Heart left ventricle (tissue), 16 donors: ENCODE results near the gene SORCS1. TPM values are rescaled to one million over a fixed set of nuclear protein-coding genes. Genes with fewer than 3 reads are reported as not detected.

Experiments used
- ATAC-seq, 4 donors: fragments of 200-7000 bp; cut with Tn5 transposase; one replicate each; pipeline ENCODE4 v1.9.1; 2020 to 2022; ENCODE audit warnings: moderate library complexity in 4 of 4, mild to moderate bottlenecking in 3 of 4, moderate number of reproducible peaks in 1 of 4
- DNase-seq, 5 donors: peaks; one replicate each; pipeline ENCODE4 v3.0.0-alpha.2; 2020
- H3K27ac ChIP-seq, 12 donors: fragments of 200-600 bp; sonication (generic) in 4 of 12; one replicate each; pipeline versions ENCODE4 v1.5.0 to v1.8.0; 2016 to 2022; ENCODE audit warnings: mild to moderate bottlenecking in 2 of 12
- H3K27me3 ChIP-seq, 9 donors: fragments of 200-600 bp; sonication (generic) in 2 of 9; one replicate each; pipeline versions ENCODE4 v1.5.1 to v1.8.0; 2016 to 2022; ENCODE audit warnings: mild to moderate bottlenecking in 3 of 9
- H3K36me3 ChIP-seq, 9 donors: fragments of 200-600 bp; sonication (generic) in 2 of 9; one replicate each; pipeline versions ENCODE4 v1.5.0 to v1.8.0; 2018 to 2022; ENCODE audit warnings: mild to moderate bottlenecking in 2 of 9
- H3K4me1 ChIP-seq, 12 donors: fragments of 200-600 bp; sonication (generic) in 4 of 12; one replicate each; pipeline versions ENCODE4 v1.5.0 to v1.8.0; 2016 to 2022; ENCODE audit warnings: mild to moderate bottlenecking in 3 of 12
- H3K4me3 ChIP-seq, 12 donors: fragments of 200-600 bp; sonication (generic) in 4 of 12; one replicate each; pipeline versions ENCODE4 v1.5.0 to v1.8.0; 2017 to 2022; ENCODE audit warnings: mild to moderate bottlenecking in 9 of 12, moderate library complexity in 4 of 12
- H3K9me3 ChIP-seq, 12 donors: fragments of 200-600 bp; sonication (generic) in 4 of 12; one replicate each; pipeline versions ENCODE4 v1.5.0 to v1.8.0; 2016 to 2022; ENCODE audit warnings: mild to moderate bottlenecking in 1 of 12
- CTCF ChIP-seq, 12 donors: fragments of 200-600 bp; sonication (generic) in 4 of 12; IDR thresholded peaks; one replicate each; pipeline versions ENCODE4 v1.5.0 to v1.8.0; 2018 to 2022; ENCODE audit warnings: antibody characterized with exemption in 12 of 12, mild to moderate bottlenecking in 5 of 12
- POLR2A ChIP-seq, 2 donors: fragments of 450-650 bp; IDR thresholded peaks; one replicate each; pipeline ENCODE4 v1.6.1; 2017; ENCODE audit warnings: antibody characterized with exemption in 2 of 2, mild to moderate bottlenecking in 2 of 2, moderate library complexity in 2 of 2
- WGBS, 4 donors: extraction: QIAGEN DNeasy Blood & Tissue Kit in 2 of 4; methylation state at CpG; one replicate each; pipeline versions ENCODE4 v1.1.5 to v1.1.7; 2013 to 2018; 5-methylcytosine and 5-hydroxymethylcytosine counted together
- intact Hi-C, 10 donors: fragments of 100-400 bp; cut with DNase I; formaldehyde crosslinking; loops; one replicate each; pipeline versions ENCODE4 v1.11.1 to v1.14.2; 2022
- polyA plus RNA-seq, 2 donors: library from polyadenylated mRNA; stranded (reverse); fragments of 200-250 nt; gene quantifications; one replicate each; pipeline ENCODE4 v1.2.3, GENCODE V29; 2013
- total RNA-seq, 9 donors: library from RNA; depleted of rRNA in 2 of 9; stranded (reverse); fragments of >200 nt in 2 of 9; fragmentation: NEBNext Ultra II Directional in 3 of 9; extraction: Animal tissue kit (Norgen Biotek cat#: 25700) in 3 of 9; gene quantifications; one replicate each; pipeline versions ENCODE4 v1.1.0 to v1.2.4, GENCODE V29; 2016 to 2023
- donor health status: ischemic (EF 13 %, LVEDD 7.1; RV severe dilation, severe dysfunction).
- donor health status: healthy with polysubstance abuse.
- donor health status: DM: no; HTN: yes; CAD: no.
- donor health status: DM: no; HTN: no; CAD: no.
- donor health status: ischemic (EF 25% LVEDD 6.9; RV normal size, moderate dysfunction).
- donor health status: ischemic (EF 25% LVEDD 5.7; RV mildly dilated, moderate dysfunction).
- donor health status: healthy.
- donor health status: DM: yes; HTN: yes; CAD: no.
- donor health status: ischemic (EF 35%, LVEDD 5.7; RV mildly dilated, moderate dysfunction).
- donor health status: nonischemic (EF 11% LVEDD 7.7; RV severe dilation, severe dysfunction).
- donor health status: DM: yes; HTN: yes; CAD: no.
- donor health status: PGD.
- donor health status: ischemic (EF 29% LVEDD 5.4; RV normal size, mild dysfunction).
- donor health status: nonischemic (EF 23%, LVEDD 6.1; RV moderate dilation, normal function).

SORCS1 gene
- total and polyA plus RNA-seq, 11 donors = 0.23 to 5.7 (median 1.1) TPM

- H3K9me3 ChIP-seq = no peaks in the 10 kb centered on the region
- H3K27ac ChIP-seq = no peak overlapping the region
- H3K36me3 ChIP-seq = no peaks in the 10 kb centered on the region
- ATAC-seq (no peak), DNase-seq (no peak)
- H3K4me3 ChIP-seq = no peak overlapping the region
- TF ChIP-seq POLR2A (IDR thresholded peaks at IDR 0.05) (no peak), CTCF (IDR thresholded peaks at IDR 0.05) (no peak)
- intact Hi-C loops = no loop called here
- no peaks in the 10 kb centered on the region for H3K27me3 ChIP-seq
- WGBS, 4 donors = 83 to 97% (median 90%) methylated on average over 2 of the region's 2 CpGs
- no peaks in the 10 kb centered on the region for H3K4me1 ChIP-seq
Measured at GRCh38 chr10:106903180-106903579, 261.3 kb downstream of the SORCS1 start.

GRCh38 chr10:106900016-106900652, 264.4 kb downstream of the SORCS1 start:
- Histone ChIP-seq H3K9me3 (peaks cover 0 to 6% (median 0%) of the 10 kb centered on the region in 12 donors), H3K27ac (no peak overlapping the region), H3K4me1 (no peaks in the 10 kb centered on the region), H3K36me3 (no peaks in the 10 kb centered on the region), H3K4me3 (no peak overlapping the region), H3K27me3 (no peaks in the 10 kb centered on the region)
- WGBS, 4 donors = 67 to 76% (median 72%) methylated on average over 7 of the region's 7 CpGs
- DNase-seq (no peak), ATAC-seq (no peak)
- TF ChIP-seq POLR2A (IDR thresholded peaks at IDR 0.05) (no peak), CTCF (IDR thresholded peaks at IDR 0.05) (no peak)
- intact Hi-C loops = no loop called here

GRCh38 chr10:106898446-106898845, 266.1 kb downstream of the SORCS1 start:
- WGBS, 4 donors = 58 to 74% (median 63%) methylated on average over 4 of the region's 4 CpGs
- intact Hi-C loops = no loop called here
- Histone ChIP-seq H3K4me3 (no peak overlapping the region), H3K36me3 (no peaks in the 10 kb centered on the region), H3K27ac (peak overlapping the region in 2 of 12 donors; percentile 13 to 25), H3K9me3 (peaks cover 0 to 6% (median 0%) of the 10 kb centered on the region in 12 donors), H3K27me3 (no peaks in the 10 kb centered on the region), H3K4me1 (no peaks in the 10 kb centered on the region)
- ATAC-seq (no peak), DNase-seq (no peak)
- no peak for TF ChIP-seq CTCF (IDR thresholded peaks at IDR 0.05)
- no peak for TF ChIP-seq POLR2A (IDR thresholded peaks at IDR 0.05)

- no peak overlapping the region for H3K4me3 ChIP-seq
- peak in 1 of 5 donors; percentile 29 for DNase-seq
Measured at GRCh38 chr10:106897719-106898118, 266.8 kb downstream of the SORCS1 start.

More at GRCh38 chr10:106897719-106898118, 266.8 kb downstream of the SORCS1 start:
- Histone ChIP-seq H3K36me3 (no peaks in the 10 kb centered on the region), H3K27ac (peak overlapping the region in 2 of 12 donors; percentile 13 to 25), H3K27me3 (no peaks in the 10 kb centered on the region), H3K4me1 (no peaks in the 10 kb centered on the region), H3K9me3 (peaks cover 0 to 6% (median 0%) of the 10 kb centered on the region in 12 donors)
- WGBS, 4 donors = 43 to 63% (median 49%) methylated on average over 7 of the region's 7 CpGs
- TF ChIP-seq CTCF (IDR thresholded peaks at IDR 0.05) = no peak
- TF ChIP-seq POLR2A (IDR thresholded peaks at IDR 0.05) = no peak
- no peak for ATAC-seq
- intact Hi-C loops = no loop called here
